ENCODE data around the gene G6PC2.

DNA sequence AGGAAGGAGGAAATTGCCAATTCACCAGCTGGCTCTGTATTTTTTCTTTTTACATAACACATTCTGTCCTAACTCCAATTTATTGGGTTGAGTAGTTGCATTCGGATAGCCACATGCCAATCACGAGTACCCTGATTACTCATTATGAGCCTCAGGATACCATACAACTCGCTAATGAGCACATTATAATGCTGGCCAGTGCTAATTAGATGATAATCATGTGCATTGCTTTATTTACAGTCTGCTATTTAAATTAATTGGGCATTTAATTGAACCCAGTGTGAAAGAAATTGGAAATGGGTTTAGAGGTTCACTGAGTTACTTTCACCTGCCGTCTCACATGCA lies 15.2 kb downstream of the G6PC2 start:
- TF ChIP-seq, protein P1, sequence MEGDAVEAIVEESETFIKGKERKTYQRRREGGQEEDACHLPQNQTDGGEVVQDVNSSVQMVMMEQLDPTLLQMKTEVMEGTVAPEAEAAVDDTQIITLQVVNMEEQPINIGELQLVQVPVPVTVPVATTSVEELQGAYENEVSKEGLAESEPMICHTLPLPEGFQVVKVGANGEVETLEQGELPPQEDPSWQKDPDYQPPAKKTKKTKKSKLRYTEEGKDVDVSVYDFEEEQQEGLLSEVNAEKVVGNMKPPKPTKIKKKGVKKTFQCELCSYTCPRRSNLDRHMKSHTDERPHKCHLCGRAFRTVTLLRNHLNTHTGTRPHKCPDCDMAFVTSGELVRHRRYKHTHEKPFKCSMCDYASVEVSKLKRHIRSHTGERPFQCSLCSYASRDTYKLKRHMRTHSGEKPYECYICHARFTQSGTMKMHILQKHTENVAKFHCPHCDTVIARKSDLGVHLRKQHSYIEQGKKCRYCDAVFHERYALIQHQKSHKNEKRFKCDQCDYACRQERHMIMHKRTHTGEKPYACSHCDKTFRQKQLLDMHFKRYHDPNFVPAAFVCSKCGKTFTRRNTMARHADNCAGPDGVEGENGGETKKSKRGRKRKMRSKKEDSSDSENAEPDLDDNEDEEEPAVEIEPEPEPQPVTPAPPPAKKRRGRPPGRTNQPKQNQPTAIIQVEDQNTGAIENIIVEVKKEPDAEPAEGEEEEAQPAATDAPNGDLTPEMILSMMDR (tag by site-specific recombination; IDR thresholded peaks at IDR 0.05) = no peak
- TF ChIP-seq YY1 (tag by site-specific recombination; IDR thresholded peaks at IDR 0.05) = no peak
- TF ChIP-seq ZNF274 (IDR thresholded peaks at IDR 0.05; ENCODE audit: low read length) = no peak
- no peak for TF ChIP-seq ZNF274 (tag by site-specific recombination; IDR thresholded peaks at IDR 0.05; ENCODE audit: borderline replicate concordance)
- TF ChIP-seq ZBTB1 (tag by site-specific recombination; IDR thresholded peaks at IDR 0.05) = no peak
- TF ChIP-seq, protein P2, sequence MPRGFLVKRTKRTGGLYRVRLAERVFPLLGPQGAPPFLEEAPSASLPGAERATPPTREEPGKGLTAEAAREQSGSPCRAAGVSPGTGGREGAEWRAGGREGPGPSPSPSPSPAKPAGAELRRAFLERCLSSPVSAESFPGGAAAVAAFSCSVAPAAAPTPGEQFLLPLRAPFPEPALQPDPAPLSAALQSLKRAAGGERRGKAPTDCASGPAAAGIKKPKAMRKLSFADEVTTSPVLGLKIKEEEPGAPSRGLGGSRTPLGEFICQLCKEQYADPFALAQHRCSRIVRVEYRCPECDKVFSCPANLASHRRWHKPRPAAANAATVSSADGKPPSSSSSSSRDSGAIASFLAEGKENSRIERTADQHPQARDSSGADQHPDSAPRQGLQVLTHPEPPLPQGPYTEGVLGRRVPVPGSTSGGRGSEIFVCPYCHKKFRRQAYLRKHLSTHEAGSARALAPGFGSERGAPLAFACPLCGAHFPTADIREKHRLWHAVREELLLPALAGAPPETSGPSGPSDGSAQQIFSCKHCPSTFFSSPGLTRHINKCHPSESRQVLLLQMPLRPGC (tag by site-specific recombination; IDR thresholded peaks at IDR 0.05) = no peak
- no peak for TF ChIP-seq ZNF138 (tag by site-specific recombination; IDR thresholded peaks at IDR 0.05; ENCODE audit: borderline replicate concordance)

Data from HEK293 (cell line).